Endometrium (tissue), 2 donors: ENCODE measurements around the gene HOXB5.

Experiments used
- FAIRE-seq: peaks from 2 replicates; lab custom pipeline; 2012; peaks lifted over from hg19 to GRCh38; lab: Jason Lieb, UNC
- donor health status: control.
- donor health status: control.

The HOXB5 gene

DNA sequence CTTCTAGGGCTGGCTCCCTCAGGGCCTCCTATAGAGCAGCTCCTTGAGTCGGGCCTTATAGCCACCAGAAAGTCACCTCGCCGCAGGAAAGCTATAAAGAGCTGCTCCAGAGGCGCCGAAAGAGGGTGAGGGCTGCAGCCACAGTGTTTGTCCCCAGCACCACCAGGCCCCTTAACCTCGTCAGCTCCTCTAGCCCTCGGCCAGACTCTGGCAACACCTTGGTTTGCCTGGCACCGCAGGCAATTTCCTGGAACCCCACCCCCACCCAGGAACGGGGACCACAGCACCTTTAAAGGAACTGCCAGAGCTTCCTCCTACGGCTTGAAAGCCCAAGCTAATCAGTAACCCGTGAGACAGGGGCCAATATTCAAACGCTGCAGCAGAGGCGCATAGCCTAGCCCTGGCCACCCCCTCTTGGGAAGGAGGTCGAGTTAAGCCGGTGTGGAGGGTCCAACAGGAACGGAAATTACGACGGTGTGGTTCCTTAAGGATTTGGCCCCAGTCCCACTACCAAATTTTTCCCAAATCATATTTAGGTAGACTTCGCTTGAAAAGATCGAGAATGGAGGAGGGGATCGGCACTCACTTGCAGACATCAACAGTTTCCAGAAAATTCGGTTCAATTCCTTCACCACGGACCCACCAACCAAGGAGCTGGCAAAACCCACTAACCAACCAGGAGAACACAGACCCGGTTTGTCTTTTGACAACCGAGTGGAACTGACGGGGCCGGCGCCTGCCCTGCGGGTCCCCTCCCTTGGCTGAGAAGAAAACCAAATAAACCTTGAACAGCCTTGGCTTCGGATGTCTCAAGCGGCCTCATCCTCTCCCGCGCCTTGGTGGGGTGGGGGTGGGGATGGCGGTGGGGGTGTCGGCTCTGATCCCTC, 8.2 kb upstream of the HOXB5 start:
- FAIRE-seq: no peak

GRCh38 chr17:48601207-48601538, 7.6 kb upstream of the HOXB5 start:
- FAIRE-seq: no peak

- FAIRE-seq: no peak
Measured at GRCh38 chr17:48600244-48601098, 6.9 kb upstream of the HOXB5 start.

GRCh38 chr17:48599354-48599753, 5.8 kb upstream of the HOXB5 start:
- FAIRE-seq: no peak

DNA sequence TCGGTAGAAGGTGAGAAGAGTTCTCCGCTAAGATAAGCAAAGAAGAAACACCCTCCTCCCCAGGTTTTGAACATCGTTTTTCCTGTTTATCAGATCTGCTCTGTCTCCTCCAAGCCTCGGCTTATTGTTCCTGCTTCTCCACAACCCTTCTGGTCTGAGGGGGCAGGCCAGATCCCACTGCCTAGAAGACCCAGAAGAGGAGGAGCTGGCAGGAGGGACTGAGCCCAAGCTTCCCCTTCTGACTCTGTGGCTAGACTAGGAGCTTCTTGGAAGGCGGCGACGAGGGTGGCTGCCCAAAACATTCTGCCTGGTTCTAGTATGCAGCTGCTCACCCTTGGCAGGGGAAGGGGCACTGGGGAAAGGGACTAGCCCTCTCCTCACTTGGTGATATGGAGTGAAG, 5.2 kb upstream of the HOXB5 start:
- no peak for FAIRE-seq

DNA sequence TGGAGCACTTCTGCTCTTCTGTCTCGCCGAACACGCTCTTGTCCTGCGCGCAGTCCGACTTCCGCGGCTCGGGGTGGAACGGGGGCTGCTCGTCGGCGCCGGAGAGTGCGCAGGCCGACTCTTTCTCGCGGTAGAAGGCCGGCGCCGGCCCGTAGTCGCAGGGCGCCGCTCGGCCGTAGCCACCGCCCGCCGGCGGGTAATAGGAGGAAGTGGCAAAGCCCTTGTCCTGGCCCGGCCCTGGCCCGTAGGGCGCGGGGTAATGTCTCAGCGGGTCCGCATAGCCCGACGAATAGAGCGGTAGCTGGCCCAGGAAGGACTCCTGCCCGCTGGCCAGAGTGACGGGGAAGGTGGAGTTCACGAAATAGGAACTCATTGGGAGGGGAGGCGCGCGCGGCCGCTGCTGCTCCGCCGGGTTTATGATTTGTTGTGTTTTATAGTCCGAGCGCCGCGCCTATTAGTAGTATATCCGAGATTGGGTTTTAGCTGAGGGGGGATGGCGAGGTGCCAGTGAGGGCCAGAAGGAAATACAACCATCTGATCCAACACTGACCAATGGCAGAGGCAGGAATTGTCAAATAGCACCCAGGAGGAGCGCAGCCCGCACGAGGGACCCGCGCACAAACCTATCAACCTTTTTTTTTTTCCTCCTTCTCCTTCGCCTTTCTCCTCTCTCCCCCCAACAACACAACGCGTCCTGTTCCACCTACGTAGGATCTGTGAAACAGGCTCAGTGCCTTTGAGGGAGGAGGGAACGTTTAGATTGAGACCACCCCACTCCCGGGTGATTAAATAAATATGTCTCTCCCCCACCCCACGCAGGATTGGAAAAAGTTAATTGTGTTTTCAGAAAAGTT, 4.4 kb upstream of the HOXB5 start:
- no peak for FAIRE-seq

GRCh38 chr17:48597528-48597777, 3.9 kb upstream of the HOXB5 start:
- no peak for FAIRE-seq

- FAIRE-seq: no peak
Measured at GRCh38 chr17:48596735-48597527, 3.4 kb upstream of the HOXB5 start.

- no peak for FAIRE-seq
Measured at GRCh38 chr17:48596000-48596734, 2.6 kb upstream of the HOXB5 start.

DNA sequence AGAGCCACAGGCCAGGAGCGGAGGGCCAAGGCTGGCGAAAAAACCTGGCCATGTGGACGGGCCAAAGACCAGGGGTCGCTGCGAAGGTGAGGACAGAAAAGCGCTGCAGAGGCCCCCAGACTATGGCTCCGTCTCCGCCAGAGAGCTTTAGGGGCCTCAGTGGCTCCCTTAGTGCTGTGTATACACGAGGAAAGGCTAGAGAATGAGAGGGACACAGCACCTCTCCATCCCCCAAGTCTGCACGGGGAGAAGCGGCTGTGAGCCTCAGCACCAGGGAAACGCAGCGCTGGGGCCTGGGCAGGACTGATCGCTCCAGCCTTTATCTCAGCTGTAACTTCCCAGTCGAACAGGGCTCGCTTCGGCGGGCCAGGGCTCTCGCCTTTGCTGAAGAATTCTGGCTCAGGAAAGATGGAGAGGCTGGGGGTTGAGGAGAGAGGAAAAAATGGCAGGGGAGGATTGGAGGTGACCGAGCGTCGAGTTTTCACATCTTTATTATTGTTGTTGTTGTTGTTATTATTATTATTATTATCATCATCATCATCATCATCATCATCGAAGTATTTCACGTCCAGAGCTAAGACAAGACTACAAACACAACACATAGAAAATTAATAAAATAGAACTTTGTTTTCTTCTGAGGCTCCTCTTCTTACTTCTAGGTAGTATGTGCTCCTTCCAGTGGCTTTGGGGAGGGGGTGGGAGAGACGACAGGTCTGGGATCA, 1.9 kb upstream of the HOXB5 start:
- no peak for FAIRE-seq

DNA sequence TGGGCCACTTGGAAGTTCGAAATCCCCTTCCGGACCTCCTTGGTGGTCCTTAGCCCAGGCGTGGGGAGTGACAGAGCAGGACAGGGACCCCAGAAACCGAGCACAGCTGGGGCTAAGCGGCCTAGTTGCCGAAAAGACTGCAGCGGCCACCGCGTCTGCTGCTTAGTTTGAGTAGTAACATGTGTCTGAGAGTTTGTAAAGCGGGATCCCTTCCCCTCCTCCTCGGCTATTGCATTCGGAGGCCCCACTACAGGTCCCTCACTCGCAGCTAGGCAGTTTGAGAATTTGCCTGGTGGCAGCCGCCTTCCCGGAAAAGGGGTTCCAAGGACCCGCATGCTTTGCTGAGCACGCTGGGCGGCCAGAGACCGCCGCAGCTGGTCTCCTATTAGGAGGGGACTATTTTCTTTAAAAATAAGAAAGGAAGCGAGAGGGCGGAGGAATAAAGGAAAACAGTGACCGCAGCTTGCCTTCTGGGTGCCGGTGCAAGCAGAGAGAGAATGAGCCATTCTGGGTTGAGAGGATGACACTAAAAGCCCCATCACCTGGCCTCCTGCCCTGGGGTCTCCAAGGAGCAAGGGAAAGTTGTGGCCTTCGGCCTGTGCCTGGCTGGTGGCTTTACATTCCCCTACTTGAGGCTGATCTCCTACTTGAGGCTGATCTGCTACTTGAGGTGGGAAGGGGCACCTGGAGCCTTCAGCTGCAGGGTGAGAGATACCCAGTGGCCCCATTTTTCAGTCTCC, 1.1 kb upstream of the HOXB5 start:
- no peak for FAIRE-seq

GRCh38 chr17:48593840-48594537, 410 bp upstream of the HOXB5 start:
- no peak for FAIRE-seq

- no peak for FAIRE-seq
Measured at GRCh38 chr17:48592577-48592976, 1.0 kb downstream of the HOXB5 start.

DNA sequence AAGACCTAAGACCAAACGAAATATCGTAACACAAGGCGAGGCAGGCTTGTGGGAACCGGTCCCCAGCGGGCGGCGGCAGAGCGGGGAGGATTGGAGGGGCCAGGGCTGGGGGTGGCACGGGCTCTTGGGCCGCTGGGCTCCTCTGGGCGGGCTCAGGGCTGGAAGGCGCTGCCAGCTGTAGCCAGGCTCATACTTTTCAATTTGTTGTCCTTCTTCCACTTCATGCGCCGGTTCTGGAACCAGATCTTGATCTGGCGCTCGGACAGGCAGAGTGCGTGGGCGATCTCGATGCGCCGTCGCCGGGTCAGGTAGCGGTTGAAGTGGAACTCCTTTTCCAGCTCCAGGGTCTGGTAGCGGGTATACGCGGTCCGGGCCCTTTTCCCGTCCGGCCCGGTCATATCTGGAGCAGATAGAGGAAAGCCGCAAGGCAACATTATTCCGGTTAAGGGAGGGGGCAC, 1.5 kb downstream of the HOXB5 start:
- no peak for FAIRE-seq

DNA sequence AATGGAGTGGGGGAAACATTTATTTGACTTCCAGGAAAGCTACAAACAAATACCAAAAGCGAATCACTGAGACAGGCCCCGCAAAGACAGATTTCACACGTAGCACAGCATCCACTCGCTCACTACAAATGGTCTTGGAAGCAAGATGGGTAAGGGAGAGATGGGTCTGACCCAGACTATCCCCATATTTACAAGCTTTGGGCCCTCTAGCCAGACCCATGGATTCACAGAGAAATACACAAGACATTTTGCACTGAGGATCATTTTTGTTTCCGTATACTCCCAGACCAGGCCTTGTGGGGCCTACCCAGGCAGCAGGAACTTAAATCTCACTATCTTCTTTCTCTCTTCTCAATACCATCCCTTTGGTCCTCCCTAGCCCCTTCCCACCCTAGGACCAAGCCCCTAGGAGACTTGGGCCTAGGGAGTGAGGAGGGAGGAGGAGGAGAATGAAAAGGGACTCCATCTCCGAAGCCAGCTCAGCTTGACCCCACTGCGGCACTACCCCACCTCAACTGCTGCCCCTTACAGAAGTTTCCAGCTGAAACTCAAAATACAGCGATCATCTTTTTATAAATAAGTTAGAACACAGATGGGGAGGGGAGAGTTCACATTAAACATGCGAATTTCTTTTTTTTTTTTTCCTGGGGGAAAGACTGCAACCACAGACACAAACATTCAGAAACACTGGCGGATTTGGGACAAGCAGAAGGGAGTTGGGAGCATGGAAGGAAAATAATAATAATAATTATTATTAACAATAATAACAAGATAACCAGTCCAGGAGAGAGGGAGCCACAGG, 2.1 kb downstream of the HOXB5 start:
- no peak for FAIRE-seq

GRCh38 chr17:48590607-48591161, 2.9 kb downstream of the HOXB5 start:
- no peak for FAIRE-seq

- peak; percentile 72 for FAIRE-seq
Measured at GRCh38 chr17:48589831-48590606, 3.6 kb downstream of the HOXB5 start, which contains the start of gene HOXB3. Gene HOXB3, minus strand, starts transcription at chr17:48590241. Its CDS starts 37,767 bp downstream, at chr17:48552474.
